Mucosa of rectum (tissue), 2 donors: Measurements from ENCODE around the gene CHD5.
A peak's percentile ranks its signal among the peaks of the same experiment; 100 is the strongest.

Experiments used
- H3K27ac ChIP-seq, 2 donors: one replicate each; pipeline ENCODE4 v1.7.0; 2013; ENCODE audit warnings: inconsistent platforms in 2 of 2, low read depth in 2 of 2, low read length in 2 of 2
- H3K27me3 ChIP-seq, 2 donors: one replicate each; pipeline ENCODE4 v1.7.0; 2013; ENCODE audit warnings: low read length in 2 of 2; ENCODE audit not compliant: control insufficient read depth in 2 of 2, insufficient read depth in 2 of 2
- H3K36me3 ChIP-seq, 2 donors: one replicate each; pipeline ENCODE4 v1.7.0; 2013; ENCODE audit warnings: low read length in 2 of 2; ENCODE audit not compliant: control insufficient read depth in 2 of 2, insufficient read depth in 2 of 2
- H3K4me1 ChIP-seq, 2 donors: one replicate each; pipeline ENCODE4 v1.7.0; 2013; ENCODE audit warnings: low read length in 2 of 2, mild to moderate bottlenecking in 1 of 2; ENCODE audit not compliant: control insufficient read depth in 2 of 2, insufficient read depth in 2 of 2
- H3K4me3 ChIP-seq, 2 donors: one replicate each; pipeline ENCODE4 v1.7.0; 2013; ENCODE audit warnings: low read length in 2 of 2
- H3K9ac ChIP-seq, 2 donors: one replicate each; pipeline ENCODE4 v1.7.0; 2013; ENCODE audit warnings: low read length in 2 of 2, low read depth in 1 of 2, mild to moderate bottlenecking in 1 of 2
- H3K9me3 ChIP-seq, 2 donors: one replicate each; pipeline ENCODE4 v1.7.0; 2013; ENCODE audit warnings: low read length in 2 of 2; ENCODE audit not compliant: control insufficient read depth in 2 of 2
- donor health status: healthy.
- donor health status: Normal muscosa, but diverticular disease.

CHD5 gene

DNA sequence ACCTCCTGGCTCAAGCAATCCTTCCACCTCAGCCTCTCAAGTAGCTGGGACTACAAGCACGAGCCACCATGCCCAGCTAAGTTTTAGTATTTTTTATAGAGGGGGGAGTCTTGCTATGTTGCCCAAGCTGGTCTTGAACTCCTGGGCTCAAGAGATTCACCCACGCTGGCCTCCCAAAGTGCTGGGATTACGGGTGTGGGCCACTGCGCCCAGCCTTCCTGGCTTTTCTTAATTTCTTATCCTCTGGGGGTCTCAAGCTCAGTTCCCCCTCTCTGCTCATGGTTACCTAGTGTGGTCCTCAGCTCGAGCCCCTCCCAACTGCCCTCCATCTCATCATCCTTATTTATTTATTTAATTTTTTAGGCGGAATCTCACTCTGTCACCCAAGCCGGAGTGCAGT is 22.1 kb upstream of the CHD5 start:
- H3K9me3 ChIP-seq = no peaks in the 10 kb centered on the region
- peaks cover 0 to under 1% of the 10 kb centered on the region in 2 donors for H3K36me3 ChIP-seq
- peaks cover 23 to 29% of the 10 kb centered on the region in 2 donors for H3K4me1 ChIP-seq
- no peak overlapping the region for H3K27ac ChIP-seq
- H3K27me3 ChIP-seq = no peaks in the 10 kb centered on the region
- H3K9ac ChIP-seq = no peak overlapping the region
- no peak overlapping the region for H3K4me3 ChIP-seq

- H3K36me3 ChIP-seq = peaks cover 4 to 9% of the 10 kb centered on the region in 2 donors
- no peak overlapping the region for H3K9ac ChIP-seq
- H3K9me3 ChIP-seq = no peaks in the 10 kb centered on the region
- peak overlapping the region; percentile 68 to 72 for H3K27ac ChIP-seq
- no peaks in the 10 kb centered on the region for H3K27me3 ChIP-seq
- peak overlapping the region; percentile 89 for H3K4me3 ChIP-seq
- peaks cover 18 to 19% of the 10 kb centered on the region in 2 donors for H3K4me1 ChIP-seq
Measured at GRCh38 chr1:6200188-6200809, 20.2 kb upstream of the CHD5 start.

DNA sequence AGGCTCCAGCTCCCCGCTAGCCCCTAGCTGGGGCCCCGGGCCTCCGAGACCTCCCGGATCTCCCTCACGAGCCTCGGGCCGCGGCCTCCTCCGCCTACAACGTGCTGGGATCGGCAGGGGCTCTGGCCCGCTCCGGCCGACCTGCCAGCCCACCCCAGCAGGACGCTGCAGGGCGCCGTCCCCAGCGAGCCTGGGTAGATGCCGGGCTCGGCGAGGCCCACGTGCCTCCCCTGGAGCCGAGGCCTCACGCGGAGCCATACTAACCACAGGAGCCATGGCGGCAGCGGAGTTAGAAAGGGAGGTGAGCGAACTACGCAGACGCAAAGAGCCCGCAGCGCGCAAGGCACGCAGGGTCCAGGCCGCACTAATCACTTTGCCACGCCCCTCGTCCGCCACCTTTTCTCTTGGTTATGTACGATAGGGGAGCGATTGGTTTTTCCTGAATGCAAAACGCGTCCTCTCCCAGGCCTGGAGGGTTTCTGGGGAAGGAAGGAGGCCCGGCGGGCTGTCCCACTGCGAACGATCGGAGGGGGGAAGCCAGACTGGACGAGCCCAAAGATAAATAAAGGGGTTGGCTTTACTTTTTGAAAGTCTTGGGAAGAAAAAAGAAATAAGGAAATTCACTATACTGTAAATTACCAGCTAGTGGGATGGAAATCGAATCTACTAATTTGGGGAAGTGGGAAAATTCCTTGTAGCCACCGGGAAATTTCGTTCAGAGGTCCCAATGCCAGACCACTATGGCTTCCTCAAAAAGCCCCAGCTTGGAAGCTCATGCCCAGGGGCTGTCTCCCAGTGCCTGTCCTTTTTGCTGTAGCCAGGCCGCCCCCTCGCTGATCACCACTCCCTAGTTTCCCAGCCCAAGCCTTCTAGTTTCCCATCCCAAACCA is 19.4 kb upstream of the CHD5 start, which contains the start of gene RPL22:
TSS of gene RPL22 (minus strand) at position 298 of the 890 bp plus-strand sequence. CDS start at position 276, 22 bp downstream.
- Histone ChIP-seq H3K9ac (peak within 1 kb of the TSS; percentile 83 to 93), H3K27me3 (no peaks in the 10 kb centered on the region), H3K27ac (peak within 1 kb of the TSS; percentile 69 to 72), H3K4me1 (peaks cover 13% of the 10 kb centered on the region in 2 donors), H3K4me3 (peak within 1 kb of the TSS; percentile 89), H3K36me3 (peaks cover 4 to 9% of the 10 kb centered on the region in 2 donors), H3K9me3 (no peaks in the 10 kb centered on the region)

DNA sequence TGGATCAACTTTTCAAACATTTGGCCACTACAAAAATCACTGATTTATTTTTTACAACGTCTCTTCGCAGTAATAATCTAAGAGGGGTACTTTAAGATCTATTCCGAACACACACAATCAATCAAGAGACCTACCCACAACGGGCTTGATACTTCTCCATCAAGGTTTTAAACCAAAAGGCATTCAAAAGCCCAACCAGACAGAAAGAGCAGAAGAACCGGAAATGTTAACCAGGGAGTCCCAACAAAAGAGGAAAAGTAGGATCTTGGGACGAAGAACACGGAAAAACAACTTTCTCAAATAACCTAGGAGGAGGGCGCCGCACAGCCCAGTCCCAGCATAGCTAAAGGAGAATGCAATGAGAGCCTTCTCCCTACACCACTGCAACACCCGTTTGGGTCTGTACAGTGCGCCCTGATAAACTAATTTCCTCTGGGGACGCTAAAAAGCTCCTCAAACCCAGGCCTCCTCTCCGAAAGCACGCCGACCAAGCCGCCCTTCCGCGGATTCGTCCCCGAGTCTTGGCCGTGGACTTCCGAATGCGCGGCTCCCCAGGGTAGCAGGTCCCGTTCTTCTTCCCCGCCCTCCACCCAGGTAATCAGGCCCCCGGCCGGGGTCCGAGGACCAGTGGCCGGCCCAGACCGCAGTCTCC is 18.7 kb upstream of the CHD5 start:
- Histone ChIP-seq H3K4me3 (peak overlapping the region; percentile 89), H3K9ac (peak overlapping the region; percentile 83 to 93), H3K27ac (peak overlapping the region; percentile 69 to 72), H3K27me3 (no peaks in the 10 kb centered on the region), H3K36me3 (peaks cover 8 to 17% of the 10 kb centered on the region in 2 donors), H3K4me1 (peaks cover 13% of the 10 kb centered on the region in 2 donors), H3K9me3 (no peaks in the 10 kb centered on the region)

GRCh38 chr1:6197746-6198427 is 17.8 kb upstream of the CHD5 start:
- Histone ChIP-seq H3K27ac (no peak overlapping the region), H3K4me1 (peaks cover 13% of the 10 kb centered on the region in 2 donors), H3K27me3 (no peaks in the 10 kb centered on the region), H3K9me3 (no peaks in the 10 kb centered on the region), H3K4me3 (peak overlapping the region; percentile 89), H3K36me3 (peaks cover 13 to 22% of the 10 kb centered on the region in 2 donors), H3K9ac (peak overlapping the region; percentile 20 to 93)

DNA sequence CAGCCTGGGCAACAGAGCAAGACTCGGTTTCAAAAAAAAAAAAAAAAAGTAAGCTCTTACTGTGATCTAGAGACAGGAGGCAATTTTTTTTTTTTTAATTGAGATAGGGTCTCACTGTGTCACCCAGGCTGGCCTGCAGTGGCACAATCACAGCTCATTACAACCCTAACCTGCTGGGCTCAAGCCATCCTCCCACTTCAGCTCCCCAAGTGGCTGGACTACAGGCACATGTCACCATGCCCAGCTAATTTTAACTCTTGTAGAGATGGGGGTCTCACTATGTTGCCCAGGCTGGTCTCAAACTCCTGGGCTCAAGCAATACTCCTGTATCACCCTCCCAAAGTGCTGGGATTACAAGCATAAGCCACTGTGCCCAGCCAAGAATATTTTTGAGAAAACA is 11.8 kb upstream of the CHD5 start:
- Histone ChIP-seq H3K27me3 (no peaks in the 10 kb centered on the region), H3K9ac (no peak overlapping the region), H3K27ac (no peak overlapping the region), H3K9me3 (no peaks in the 10 kb centered on the region), H3K4me3 (no peak overlapping the region), H3K4me1 (no peaks in the 10 kb centered on the region), H3K36me3 (peaks cover 38 to 50% of the 10 kb centered on the region in 2 donors)

GRCh38 chr1:6188466-6188865 is 8.3 kb upstream of the CHD5 start:
- no peak overlapping the region for H3K9ac ChIP-seq
- peaks cover 35 to 44% of the 10 kb centered on the region in 2 donors for H3K36me3 ChIP-seq

GRCh38 chr1:6185635-6186382 is 5.7 kb upstream of the CHD5 start:
- Histone ChIP-seq H3K27me3 (peaks cover 6 to 7% of the 10 kb centered on the region in 2 donors), H3K9me3 (no peaks in the 10 kb centered on the region), H3K4me3 (no peak overlapping the region), H3K36me3 (peaks cover 24 to 35% of the 10 kb centered on the region in 2 donors), H3K9ac (no peak overlapping the region), H3K4me1 (no peaks in the 10 kb centered on the region), H3K27ac (no peak overlapping the region)

More at GRCh38 chr1:6188466-6188865, 8.3 kb upstream of the CHD5 start:
- no peaks in the 10 kb centered on the region for H3K9me3 ChIP-seq
- no peaks in the 10 kb centered on the region for H3K4me1 ChIP-seq
- no peak overlapping the region for H3K27ac ChIP-seq
- no peak overlapping the region for H3K4me3 ChIP-seq
- no peaks in the 10 kb centered on the region for H3K27me3 ChIP-seq

DNA sequence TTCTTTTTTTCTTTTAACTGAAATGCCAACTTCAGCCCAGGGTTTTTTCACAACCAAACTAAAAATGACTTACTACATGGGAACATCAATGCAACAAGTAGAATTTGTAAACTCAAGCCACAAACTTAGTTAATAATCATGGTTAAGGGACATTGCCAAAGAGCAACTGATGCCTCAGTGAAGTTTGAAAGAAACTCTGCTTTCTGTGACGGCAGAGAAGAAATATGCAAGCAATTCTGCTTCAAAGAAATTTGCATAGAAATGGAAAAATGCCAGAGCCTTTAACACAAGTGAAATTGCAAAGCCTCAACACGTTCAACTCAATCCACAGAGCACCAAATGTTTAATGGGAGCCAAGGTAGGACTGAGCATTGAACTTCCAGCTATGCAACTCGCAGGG is 5.0 kb upstream of the CHD5 start:
- Histone ChIP-seq H3K4me3 (no peak overlapping the region), H3K9ac (no peak overlapping the region), H3K36me3 (peaks cover 20 to 34% of the 10 kb centered on the region in 2 donors), H3K27me3 (peaks cover 9 to 10% of the 10 kb centered on the region in 2 donors), H3K9me3 (no peaks in the 10 kb centered on the region), H3K27ac (no peak overlapping the region), H3K4me1 (no peaks in the 10 kb centered on the region)
